Neuron (in vitro differentiated cells): ENCODE measurements around the gene INPP5A.

Experiments
- H2AFZ ChIP-seq: one replicate; pipeline ENCODE4 v1.6.1; 2013; ENCODE audit warnings: low read depth, mild to moderate bottlenecking, inconsistent platforms, low read length, moderate library complexity
- H3K27me3 ChIP-seq: one replicate; pipeline ENCODE4 v1.6.1; 2013; ENCODE audit warnings: low read length; ENCODE audit not compliant: insufficient read depth
- H3K36me3 ChIP-seq: one replicate; pipeline ENCODE4 v1.6.1; 2013; ENCODE audit warnings: low read length; ENCODE audit not compliant: insufficient read depth
- H3K4me1 ChIP-seq: one replicate; pipeline ENCODE4 v1.6.1; 2013; ENCODE audit warnings: low read length; ENCODE audit not compliant: insufficient read depth
- H3K4me3 ChIP-seq: 2 replicates; pipeline ENCODE4 v1.5.1; 2013; ENCODE audit warnings: mild to moderate bottlenecking, low read length, moderate library complexity
- H3K9me3 ChIP-seq: one replicate; pipeline ENCODE4 v1.6.1; 2013; ENCODE audit warnings: low read length

INPP5A gene

DNA sequence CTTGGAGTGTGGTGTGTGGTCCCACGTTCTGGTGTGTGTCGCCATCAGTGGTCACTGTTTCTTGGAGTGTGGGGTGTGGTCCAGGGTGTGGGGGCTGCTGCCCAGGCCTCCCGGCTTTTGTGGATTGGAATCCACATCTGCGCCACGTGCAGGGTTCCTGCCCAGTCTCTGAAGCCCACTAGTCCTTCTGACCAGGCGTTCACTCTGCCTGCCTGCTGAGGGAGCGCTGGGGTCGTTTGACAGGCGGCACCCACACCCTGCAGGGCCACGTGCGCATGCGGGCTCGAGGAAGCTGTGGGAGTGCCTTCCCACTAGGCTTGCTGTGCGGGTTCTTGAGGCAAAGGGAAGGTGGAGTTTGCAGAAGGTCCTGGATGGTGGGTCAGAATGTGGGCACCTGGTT is 51.4 kb downstream of the INPP5A start:
- Histone ChIP-seq H3K9me3 (peaks cover 16% of the 10 kb centered on the region), H3K4me1 (no peaks in the 10 kb centered on the region)

DNA sequence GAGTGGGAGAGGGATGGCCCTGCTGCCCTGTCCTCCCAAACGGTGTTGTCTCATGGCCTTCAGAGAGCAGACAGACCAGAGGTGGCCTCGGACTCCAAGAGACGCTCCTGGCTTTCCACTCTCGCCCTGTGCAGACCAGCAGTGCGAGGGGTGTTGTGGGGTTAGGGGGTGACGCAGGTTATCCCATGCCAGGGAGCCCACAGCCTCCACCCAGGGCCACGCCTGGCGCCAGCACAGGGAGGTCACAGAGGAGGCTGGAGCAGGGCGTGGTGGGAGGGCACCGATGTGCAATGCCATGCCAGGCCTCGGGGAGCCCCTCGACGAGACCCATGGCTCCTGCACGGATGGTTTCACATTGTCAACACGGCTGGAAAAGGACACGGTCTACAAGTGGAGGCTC is 52.1 kb downstream of the INPP5A start:
- Histone ChIP-seq H3K4me1 (no peaks in the 10 kb centered on the region), H3K9me3 (peaks cover 16% of the 10 kb centered on the region), H2AFZ (no peak overlapping the region), H3K36me3 (no peaks in the 10 kb centered on the region), H3K27me3 (no peaks in the 10 kb centered on the region), H3K4me3 (no peak overlapping the region)

More for the DNA sequence above, 51.4 kb downstream of the INPP5A start:
- Histone ChIP-seq H3K4me3 (no peak overlapping the region), H3K36me3 (no peaks in the 10 kb centered on the region), H2AFZ (no peak overlapping the region), H3K27me3 (no peaks in the 10 kb centered on the region)

DNA sequence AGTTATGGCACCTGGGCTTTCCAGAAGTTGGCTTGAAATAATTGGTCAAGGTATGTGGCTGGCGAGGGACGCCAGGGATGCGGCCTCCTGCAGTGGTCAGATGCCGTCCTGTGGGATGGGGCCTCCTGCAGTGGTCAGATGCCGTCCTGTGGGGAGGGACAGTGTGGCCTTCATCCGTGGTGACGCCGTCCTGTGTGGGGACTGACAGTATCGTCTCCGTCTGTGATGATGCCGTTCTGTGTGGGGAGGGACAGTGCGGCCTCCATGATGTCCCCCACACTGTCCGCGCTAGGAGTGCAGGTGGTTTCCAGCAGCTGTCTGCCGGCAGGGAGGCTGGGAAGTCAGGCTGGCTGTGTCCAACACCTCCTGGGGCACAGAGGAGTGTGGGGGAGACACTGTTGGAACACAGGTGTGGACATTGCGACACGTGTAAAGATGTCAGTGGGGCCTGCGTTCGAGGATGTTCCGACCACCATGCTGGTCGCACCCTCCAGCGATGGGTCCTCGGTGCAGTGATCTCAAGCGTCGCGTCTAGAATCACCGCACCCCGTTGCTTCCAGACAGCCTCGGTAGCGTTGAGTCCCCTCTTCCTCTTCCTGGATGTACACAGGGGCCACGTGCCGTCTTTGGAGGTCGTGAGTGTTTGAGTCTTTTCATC is 52.6 kb downstream of the INPP5A start:
- Histone ChIP-seq H3K4me1 (no peaks in the 10 kb centered on the region), H3K27me3 (no peaks in the 10 kb centered on the region), H3K36me3 (no peaks in the 10 kb centered on the region)

DNA sequence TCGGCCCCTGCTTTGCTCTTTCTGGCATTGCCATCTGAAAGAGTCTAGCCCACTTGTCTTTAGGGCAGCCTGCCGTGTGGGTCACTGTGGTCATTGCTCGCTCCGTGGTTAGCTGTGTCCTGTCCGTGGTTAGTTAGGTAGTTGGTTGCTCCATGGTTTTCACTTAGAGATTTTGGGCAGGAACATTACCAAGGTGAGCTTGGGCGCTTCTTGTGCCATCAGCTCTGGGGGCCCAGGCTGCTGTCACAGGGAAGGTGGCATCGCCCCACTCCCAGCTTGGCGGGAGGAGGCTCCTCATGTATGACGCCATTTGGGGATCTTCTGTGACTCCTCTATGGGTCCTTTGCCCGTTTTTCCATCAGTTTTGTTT is 53.1 kb downstream of the INPP5A start:
- Histone ChIP-seq H3K9me3 (peaks cover 14% of the 10 kb centered on the region), H3K4me3 (no peak overlapping the region), H3K36me3 (no peaks in the 10 kb centered on the region), H3K27me3 (no peaks in the 10 kb centered on the region), H3K4me1 (no peaks in the 10 kb centered on the region), H2AFZ (no peak overlapping the region)

More for the DNA sequence above, 52.6 kb downstream of the INPP5A start:
- peaks cover 16% of the 10 kb centered on the region for H3K9me3 ChIP-seq
- H2AFZ ChIP-seq, result no peak overlapping the region
- no peak overlapping the region for H3K4me3 ChIP-seq

DNA sequence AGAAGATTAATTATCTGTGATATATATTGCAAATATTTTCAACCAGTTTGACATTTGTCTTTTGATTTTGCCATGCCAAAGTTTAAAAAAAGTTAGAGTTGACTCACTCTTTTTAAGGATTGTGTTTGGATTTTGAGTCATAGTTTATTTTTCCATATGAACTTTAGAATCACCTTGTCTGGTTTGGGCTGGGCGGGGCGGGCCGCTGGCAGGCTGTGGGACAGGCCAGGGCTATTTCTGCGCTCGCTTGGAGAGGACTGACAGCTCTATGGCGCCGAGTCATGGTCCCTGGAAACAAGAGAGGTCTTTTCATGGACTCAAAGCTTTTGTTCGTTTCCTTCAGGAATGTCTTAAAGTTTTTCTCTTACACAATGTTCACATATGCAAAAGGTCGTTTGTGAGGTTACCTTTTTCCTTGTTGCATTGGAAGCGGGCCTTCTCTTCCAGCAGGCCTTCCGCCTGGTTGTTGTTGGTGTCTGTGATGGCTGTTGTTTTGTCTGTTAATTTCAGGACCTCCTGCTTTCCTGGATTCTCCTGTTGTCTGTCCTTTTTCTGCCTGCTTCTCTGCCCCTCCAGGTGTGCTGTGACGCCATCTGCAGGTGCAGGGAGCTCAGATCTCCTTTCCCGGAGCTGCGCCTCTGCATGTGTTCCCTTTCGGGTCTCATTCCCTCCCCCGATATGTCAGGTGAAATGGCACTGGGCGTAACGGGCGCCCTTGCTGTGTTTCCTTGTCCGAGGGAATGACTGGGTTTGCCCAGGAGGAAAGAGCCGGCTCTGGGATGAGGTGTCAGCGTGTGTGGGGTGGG is 53.8 kb downstream of the INPP5A start:
- H3K9me3 ChIP-seq, result peaks cover 12% of the 10 kb centered on the region
- no peak overlapping the region for H3K4me3 ChIP-seq
- H3K36me3 ChIP-seq, result no peaks in the 10 kb centered on the region
- no peak overlapping the region for H2AFZ ChIP-seq
- no peaks in the 10 kb centered on the region for H3K27me3 ChIP-seq
- no peaks in the 10 kb centered on the region for H3K4me1 ChIP-seq

DNA sequence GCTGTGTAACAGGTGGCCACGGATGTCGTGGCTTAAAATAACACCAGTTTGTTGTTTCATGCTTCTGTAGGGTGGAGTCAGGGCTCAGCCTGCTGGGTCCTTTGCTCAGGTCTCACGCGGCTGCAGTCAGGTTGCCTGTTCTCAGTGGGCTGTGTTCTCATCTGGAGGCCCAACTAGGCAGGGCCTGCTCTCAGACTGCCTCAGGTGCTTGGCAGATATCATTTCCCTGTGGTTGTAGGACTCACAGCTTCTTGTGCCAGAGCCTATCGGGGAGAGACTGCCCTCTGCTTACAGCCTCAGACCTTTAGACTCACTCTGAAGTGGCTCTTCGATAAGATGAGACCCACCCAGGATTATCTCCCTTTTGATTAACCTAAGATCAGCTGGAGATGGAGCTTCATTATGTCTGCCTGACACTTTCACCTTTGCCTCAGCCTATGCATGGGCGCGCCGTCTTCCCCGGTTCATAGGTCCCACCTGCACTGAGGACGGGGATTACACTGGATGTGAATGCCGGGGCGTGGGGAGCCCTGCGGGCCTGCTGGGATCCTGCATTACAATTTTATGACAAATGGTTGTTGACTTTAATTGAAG is 55.3 kb downstream of the INPP5A start:
- no peaks in the 10 kb centered on the region for H3K36me3 ChIP-seq
- no peaks in the 10 kb centered on the region for H3K4me1 ChIP-seq
- H2AFZ ChIP-seq, result no peak overlapping the region
- no peaks in the 10 kb centered on the region for H3K27me3 ChIP-seq
- H3K9me3 ChIP-seq, result peaks cover 12% of the 10 kb centered on the region
- no peak overlapping the region for H3K4me3 ChIP-seq

DNA sequence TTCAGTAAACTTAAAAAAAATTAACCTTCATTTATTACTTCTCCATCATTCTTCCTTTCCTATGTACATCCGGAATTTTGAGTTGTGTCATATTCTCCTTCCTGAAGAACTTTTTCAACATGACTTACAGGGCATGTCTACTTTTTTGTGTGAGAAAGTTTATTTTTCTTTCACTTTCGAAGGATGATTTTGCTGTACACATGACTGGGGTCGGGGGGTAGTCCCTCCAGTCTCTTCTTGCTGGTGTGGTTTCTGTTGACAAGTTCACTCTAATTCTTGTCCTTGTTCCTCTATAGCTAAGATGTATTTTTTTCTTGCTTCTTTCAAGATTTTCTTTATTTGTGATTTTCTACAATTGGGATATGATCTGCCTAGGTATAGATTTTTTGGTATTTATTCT is 55.8 kb downstream of the INPP5A start:
- Histone ChIP-seq H3K9me3 (peaks cover 12% of the 10 kb centered on the region), H3K36me3 (no peaks in the 10 kb centered on the region), H3K4me3 (no peak overlapping the region), H2AFZ (no peak overlapping the region), H3K4me1 (no peaks in the 10 kb centered on the region), H3K27me3 (no peaks in the 10 kb centered on the region)

DNA sequence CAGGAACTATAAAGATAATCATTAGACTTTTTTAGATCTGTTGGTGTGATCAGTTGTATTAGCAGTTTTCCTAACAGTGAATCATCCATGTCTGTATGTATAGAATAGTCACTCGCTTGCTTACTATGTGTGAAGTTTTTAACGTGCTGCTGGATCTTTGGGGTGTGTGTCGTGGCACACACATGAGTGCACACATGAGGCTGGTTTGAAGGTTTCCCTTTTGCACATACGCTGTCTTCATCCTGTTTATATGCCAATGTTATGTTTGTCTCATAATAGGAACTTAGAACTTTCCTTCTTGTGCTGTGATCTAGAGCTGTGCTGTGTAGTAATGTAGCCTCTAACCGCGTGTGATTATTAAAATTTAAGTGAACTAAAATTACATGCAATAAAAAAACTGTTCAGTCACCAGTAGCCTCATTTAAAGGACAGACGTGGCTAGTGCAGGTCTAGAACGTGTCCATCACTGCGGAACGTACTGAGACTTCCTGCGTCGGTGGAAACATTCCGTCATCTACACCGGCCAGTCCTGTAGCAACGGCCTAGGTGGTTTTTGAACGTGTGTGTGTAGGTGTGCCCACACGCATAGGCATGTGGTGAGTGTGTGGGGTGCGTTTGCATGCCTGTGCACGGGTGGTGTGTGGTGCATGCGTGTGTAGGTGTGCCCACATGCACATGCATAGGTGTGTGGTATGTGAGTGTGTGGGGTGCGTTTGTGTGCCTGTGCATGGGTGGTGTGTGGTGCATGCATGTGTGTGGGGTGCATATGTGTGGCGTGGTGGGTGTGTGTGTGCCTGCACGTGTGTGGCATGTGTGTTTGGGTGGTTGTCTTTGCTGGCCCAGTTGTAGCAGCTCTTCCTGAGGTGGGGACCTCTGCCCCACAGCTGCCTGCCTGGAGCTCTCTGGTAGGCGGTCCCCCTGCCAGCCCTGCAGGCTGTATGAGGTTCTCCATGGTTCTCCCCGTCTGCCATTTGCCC is 56.6 kb downstream of the INPP5A start:
- no peaks in the 10 kb centered on the region for H3K27me3 ChIP-seq
- peaks cover 14% of the 10 kb centered on the region for H3K9me3 ChIP-seq
- no peaks in the 10 kb centered on the region for H3K4me1 ChIP-seq
- no peak overlapping the region for H3K4me3 ChIP-seq
- no peaks in the 10 kb centered on the region for H3K36me3 ChIP-seq
- no peak overlapping the region for H2AFZ ChIP-seq

DNA sequence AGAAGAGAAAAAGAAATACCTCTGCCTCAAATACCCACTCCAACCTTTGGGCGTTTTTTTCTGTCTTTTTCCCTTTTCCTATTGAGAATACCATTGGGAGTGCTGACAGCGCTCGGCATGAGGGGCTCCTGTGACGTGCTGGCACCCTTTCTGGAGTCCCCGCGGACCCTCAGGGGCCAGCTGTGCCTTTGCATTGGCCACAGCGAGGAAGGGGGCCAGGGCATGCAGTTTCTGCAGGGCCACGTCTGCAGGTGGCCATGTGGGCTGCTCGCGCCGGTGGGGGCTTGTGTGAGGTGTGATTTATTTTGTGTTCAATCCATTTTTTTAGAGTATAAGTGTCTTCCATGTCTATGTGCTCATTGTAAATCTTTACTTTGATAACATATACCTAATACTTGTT is 57.4 kb downstream of the INPP5A start:
- Histone ChIP-seq H3K9me3 (peaks cover 18% of the 10 kb centered on the region), H3K36me3 (no peaks in the 10 kb centered on the region), H3K4me3 (no peak overlapping the region), H3K27me3 (no peaks in the 10 kb centered on the region), H3K4me1 (no peaks in the 10 kb centered on the region), H2AFZ (no peak overlapping the region)

DNA sequence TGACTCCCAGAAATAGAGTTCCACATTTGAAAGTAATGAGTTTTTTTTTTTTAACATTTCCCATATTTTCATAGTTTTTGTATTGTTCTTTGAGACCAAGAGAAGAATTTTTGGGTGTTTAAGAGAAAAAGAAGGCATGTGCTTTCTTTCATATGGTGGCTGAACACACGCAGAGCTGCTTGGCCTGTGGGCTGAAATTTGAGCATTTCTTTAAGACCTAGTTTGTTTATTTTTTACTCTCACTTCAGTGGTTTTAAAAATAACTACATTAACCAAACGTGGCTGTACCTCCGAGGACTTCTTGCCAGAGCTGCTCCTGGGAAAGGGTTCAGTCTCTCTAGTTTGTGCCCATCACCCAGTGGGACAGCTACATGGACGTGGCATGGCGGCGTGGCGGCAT is 58.3 kb downstream of the INPP5A start:
- no peak overlapping the region for H2AFZ ChIP-seq
- no peaks in the 10 kb centered on the region for H3K36me3 ChIP-seq
- no peaks in the 10 kb centered on the region for H3K27me3 ChIP-seq
- H3K4me1 ChIP-seq, result no peaks in the 10 kb centered on the region
- H3K4me3 ChIP-seq, result no peak overlapping the region
- peaks cover 12% of the 10 kb centered on the region for H3K9me3 ChIP-seq

DNA sequence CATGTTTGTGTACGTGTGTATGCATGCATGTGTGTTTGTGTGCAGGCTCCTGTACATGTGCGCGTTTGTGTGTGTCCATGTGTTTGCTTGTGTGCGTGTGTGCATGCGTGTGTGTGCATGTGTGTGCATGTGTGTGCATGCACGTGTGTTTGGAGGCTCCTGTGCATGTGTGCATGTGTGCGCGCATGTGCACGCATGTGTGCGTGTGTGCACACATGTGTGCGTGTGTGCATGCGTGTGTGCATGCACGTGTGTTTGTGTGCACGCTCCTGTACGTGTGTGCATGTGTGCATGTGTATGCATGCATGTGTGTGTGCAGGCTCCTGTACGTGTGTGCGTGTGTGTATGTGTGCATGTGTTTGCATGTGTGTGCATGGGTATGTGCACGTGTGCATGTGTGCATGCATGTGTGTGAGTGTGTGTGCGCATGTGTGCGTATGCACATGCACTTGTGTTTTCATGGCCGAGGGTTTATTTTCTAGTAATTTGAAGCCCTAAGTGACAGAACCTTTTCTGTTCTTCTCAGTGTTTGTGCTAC is 59.2 kb downstream of the INPP5A start:
- no peaks in the 10 kb centered on the region for H3K27me3 ChIP-seq

DNA sequence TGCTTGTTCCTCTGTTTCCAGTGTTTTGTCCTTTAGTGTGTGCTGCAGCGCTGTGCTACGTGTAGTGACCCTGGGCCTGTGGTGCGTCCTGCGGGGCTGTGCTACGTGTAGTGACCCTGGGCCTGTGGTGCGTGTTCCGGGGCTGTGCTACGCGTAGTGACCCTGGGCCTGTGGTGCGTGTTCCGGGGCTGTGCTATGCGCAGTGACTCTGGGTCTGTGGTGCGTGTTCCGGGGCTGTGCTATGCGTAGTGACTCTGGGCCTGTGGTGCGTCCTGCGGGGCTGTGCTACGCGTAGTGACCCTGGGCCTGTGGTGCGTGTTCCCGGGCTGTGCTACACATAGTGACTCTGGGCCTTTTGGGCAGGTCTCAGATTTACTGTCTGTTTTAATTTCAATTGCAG is 60.1 kb downstream of the INPP5A start:
- Histone ChIP-seq H3K36me3 (no peaks in the 10 kb centered on the region), H3K27me3 (no peaks in the 10 kb centered on the region), H3K4me1 (peaks cover 3% of the 10 kb centered on the region), H2AFZ (no peak overlapping the region), H3K4me3 (no peak overlapping the region), H3K9me3 (peaks cover 11% of the 10 kb centered on the region)

More for the DNA sequence above, 59.2 kb downstream of the INPP5A start:
- Histone ChIP-seq H3K4me3 (no peak overlapping the region), H3K9me3 (peaks cover 12% of the 10 kb centered on the region), H3K36me3 (no peaks in the 10 kb centered on the region), H3K4me1 (no peaks in the 10 kb centered on the region), H2AFZ (no peak overlapping the region)
